HepG2 (cell line): Measurements from ENCODE around the gene FAM3A. TPM values are rescaled to one million over a fixed set of nuclear protein-coding genes. Genes with fewer than 3 reads are reported as not detected.

ENCODE experiments used
- BRF2 ChIP-seq: sonication (generic); formaldehyde crosslinking; IDR thresholded peaks from 2 replicates; pipeline ENCODE4 v1.8.1; 2022; ENCODE audit warnings: mild to moderate bottlenecking, missing genetic modification reagents
- CREBL2 ChIP-seq: sonication (generic); formaldehyde crosslinking; IDR thresholded peaks from 2 replicates; pipeline ENCODE4 v1.8.1; 2023; ENCODE audit warnings: missing genetic modification reagents, mild to moderate bottlenecking, borderline replicate concordance
- ELF4 ChIP-seq: sonication (generic); formaldehyde crosslinking; IDR thresholded peaks from 2 replicates; pipeline ENCODE4 v1.5.0; 2020; ENCODE audit warnings: missing genetic modification reagents, mild to moderate bottlenecking, moderate library complexity, borderline replicate concordance
- GMEB1 ChIP-seq: sonication (generic); formaldehyde crosslinking; IDR thresholded peaks from 2 replicates; pipeline ENCODE4 v1.5.1; 2020; ENCODE audit warnings: missing genetic modification reagents, mild to moderate bottlenecking, borderline replicate concordance
- IRF1 ChIP-seq: sonication (generic); formaldehyde crosslinking; IDR thresholded peaks from 2 replicates; pipeline ENCODE4 v1.4.0; 2020; ENCODE audit warnings: low read depth, mild to moderate bottlenecking, missing genetic modification reagents
- ZBTB26 ChIP-seq: IDR thresholded peaks from 2 replicates; pipeline ENCODE4 v1.6.1; 2016; ENCODE audit warnings: missing compliant biosample characterization, missing genetic modification reagents, borderline replicate concordance
- ZBTB33 ChIP-seq: sonication (generic); formaldehyde crosslinking; IDR thresholded peaks from 2 replicates; pipeline ENCODE4 v1.4.0; 2020; ENCODE audit warnings: missing genetic modification reagents
- ZBTB46 ChIP-seq: sonication (generic); formaldehyde crosslinking; IDR thresholded peaks from 2 replicates; pipeline ENCODE4 v1.4.0; 2020; ENCODE audit warnings: mild to moderate bottlenecking, missing genetic modification reagents, borderline replicate concordance
- ZNF513 ChIP-seq: sonication (generic); formaldehyde crosslinking; conservative IDR thresholded peaks from 2 replicates; pipeline ENCODE4 v1.5.0; 2020; ENCODE audit warnings: missing genetic modification reagents
- ZNF776 ChIP-seq: sonication (generic); formaldehyde crosslinking; IDR thresholded peaks from 2 replicates; pipeline ENCODE4 v1.4.0; 2020; ENCODE audit warnings: mild to moderate bottlenecking, missing genetic modification reagents
- ZNF788 ChIP-seq: sonication (generic); formaldehyde crosslinking; IDR thresholded peaks from 2 replicates; pipeline ENCODE4 v1.5.0; 2020; ENCODE audit warnings: mild to moderate bottlenecking, missing genetic modification reagents, borderline replicate concordance
- ZNF83 ChIP-seq: sonication (generic); formaldehyde crosslinking; IDR thresholded peaks from 2 replicates; pipeline ENCODE4 v1.4.0; 2020; ENCODE audit warnings: missing genetic modification reagents, mild to moderate bottlenecking, borderline replicate concordance
- ZNF879 ChIP-seq: sonication (generic); formaldehyde crosslinking; IDR thresholded peaks from 2 replicates; pipeline ENCODE4 v1.8.1; 2023; ENCODE audit warnings: missing genetic modification reagents
- ZNF891 ChIP-seq: sonication (generic); formaldehyde crosslinking; IDR thresholded peaks from 2 replicates; pipeline ENCODE4 v1.5.0; 2020; ENCODE audit warnings: mild to moderate bottlenecking, missing genetic modification reagents
- ZSCAN30 ChIP-seq: sonication (generic); formaldehyde crosslinking; IDR thresholded peaks from 2 replicates; pipeline ENCODE4 v1.5.0; 2020; ENCODE audit warnings: mild to moderate bottlenecking, missing genetic modification reagents
- polyA plus RNA-seq, 8 experiments: library from polyadenylated mRNA; depleted of rRNA in 3 of 8; stranded (reverse) in 7 of 8; unstranded in 1 of 8; fragments of >200 nt; fragmentation: Illumina TruSeq in 4 of 8; extraction: Trizol in 4 of 8; gene quantifications; 2 replicates each; pipeline versions ENCODE4 v1.2.1 to v1.2.3, GENCODE V29; 2011 to 2016; ENCODE audit warnings: low read depth in 4 of 8, missing spikeins in 1 of 8, mixed read lengths in 1 of 8; ENCODE audit not compliant: insufficient read depth in 1 of 8
- total RNA-seq, 5 experiments: library from RNA; depleted of rRNA; stranded (reverse); fragments of >200 nt; fragmentation: Illumina TruSeq; extraction: Trizol; gene quantifications; 2 replicates each; pipeline ENCODE4 v1.2.3, GENCODE V29; 2016; ENCODE audit warnings: low read depth in 1 of 5

FAM3A gene
- total and polyA plus RNA-seq, 2 of the 13 experiments (the other 11 are each of a cell fraction or from before 2014, with no cell fraction given) = 11.2 to 22.7 TPM

- TF ChIP-seq ZBTB33 (CRISPR knock-in tag) (no peak), ZSCAN30 (CRISPR knock-in tag) (0 out of 2 replicates have a peak, but pooled peaks have one; percentile 25), ZNF879 (CRISPR knock-in tag) (no peak), IRF1 (CRISPR knock-in tag) (no peak), ZBTB46 (CRISPR knock-in tag) (no peak), ZNF891 (no peak), ZBTB26 (CRISPR knock-in tag) (no peak), BRF2 (CRISPR knock-in tag) (no peak), ZNF513 (CRISPR knock-in tag) (no peak), ZNF788 (CRISPR knock-in tag) (no peak; the same call in 1 of the 2 replicates), CREBL2 (CRISPR knock-in tag) (no peak), ZNF83 (CRISPR knock-in tag) (no peak), GMEB1 (CRISPR knock-in tag) (no peak), ELF4 (CRISPR knock-in tag) (no peak), ZNF776 (no peak)
These were observed 26.1 kb upstream of the FAM3A start (continued) for GRCh38 chrX:154541896-154542722.
